H1 (cell line): ENCODE data around the gene CNPY3. TPM values are rescaled to one million over a fixed set of nuclear protein-coding genes. Genes with fewer than 3 reads are reported as not detected.

Experiments used
- polyA plus RNA-seq, 7 experiments: library from polyadenylated mRNA; depleted of rRNA in 3 of 7; stranded (reverse) in 5 of 7; unstranded in 2 of 7; fragments of >200 nt in 5 of 7; fragments of 200-250 nt in 2 of 7; gene quantifications; 1 replicate in 5 of 7; 2 replicates in 1 of 7; 4 replicates in 1 of 7; pipeline versions ENCODE4 v1.2.1 to v1.2.3, GENCODE V29; 2011 to 2013; ENCODE audit warnings: missing spikeins in 2 of 7, mixed read lengths in 2 of 7
- total RNA-seq: library from RNA; stranded (reverse); fragmentation: NEBNext Ultra II Directional; extraction: Animal tissue kit (Norgen Biotek cat#: 25700); gene quantifications from 2 replicates; pipeline ENCODE4 v1.2.1, GENCODE V29; 2021
- TF ChIP-seq, protein P1 (sequence below): IDR thresholded peaks from 2 replicates; pipeline ENCODE4 v1.6.1; 2011; ENCODE audit warnings: low read length, improper control_type of control experiment

CNPY3 gene
- total and polyA plus RNA-seq, 2 of the 8 experiments (the other 6 are each of a cell fraction or from before 2014, with no cell fraction given) = 49.6 to 64.5 TPM

DNA sequence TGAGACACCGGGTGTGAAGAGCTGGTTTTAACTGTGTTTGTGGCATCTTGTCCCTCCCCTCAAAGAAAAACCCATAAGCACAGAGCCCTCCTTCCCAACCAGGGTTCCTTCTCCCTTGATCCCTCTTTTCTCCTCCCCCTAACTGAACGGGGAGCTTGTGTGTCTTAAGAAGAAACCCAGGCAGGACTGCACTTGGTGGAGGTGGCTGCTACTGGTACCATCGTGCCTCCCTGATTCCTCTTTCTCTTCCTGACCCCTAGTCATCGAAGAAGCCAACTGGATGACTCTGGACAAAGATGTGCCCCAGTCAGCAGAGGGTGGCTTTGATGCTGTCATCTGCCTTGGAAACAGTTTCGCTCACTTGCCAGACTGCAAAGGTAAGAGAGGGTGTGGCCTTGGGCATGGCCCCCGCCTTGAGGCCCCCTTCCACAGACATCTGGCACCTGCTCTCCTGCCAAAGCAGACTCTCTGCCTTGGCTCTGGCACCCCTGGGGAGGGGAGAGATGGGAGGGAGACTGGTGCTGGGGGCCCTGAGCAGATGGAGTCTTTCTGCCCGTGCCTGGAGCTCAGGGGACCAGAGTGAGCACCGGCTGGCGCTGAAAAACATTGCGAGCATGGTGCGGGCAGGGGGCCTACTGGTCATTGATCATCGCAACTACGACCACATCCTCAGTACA, 33.4 kb downstream of the CNPY3 start (continued):
- TF ChIP-seq, protein P1, sequence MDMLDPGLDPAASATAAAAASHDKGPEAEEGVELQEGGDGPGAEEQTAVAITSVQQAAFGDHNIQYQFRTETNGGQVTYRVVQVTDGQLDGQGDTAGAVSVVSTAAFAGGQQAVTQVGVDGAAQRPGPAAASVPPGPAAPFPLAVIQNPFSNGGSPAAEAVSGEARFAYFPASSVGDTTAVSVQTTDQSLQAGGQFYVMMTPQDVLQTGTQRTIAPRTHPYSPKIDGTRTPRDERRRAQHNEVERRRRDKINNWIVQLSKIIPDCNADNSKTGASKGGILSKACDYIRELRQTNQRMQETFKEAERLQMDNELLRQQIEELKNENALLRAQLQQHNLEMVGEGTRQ = no peak
